Upper lobe of right lung (tissue), 1 donor: ENCODE results near the gene ZDHHC14. TPM values are rescaled to one million over a fixed set of nuclear protein-coding genes. Genes with fewer than 3 reads are reported as not detected.

Source experiments
- ATAC-seq: fragments of 200-7000 bp; cut with Tn5 transposase; one replicate; pipeline ENCODE4 v1.9.1; 2020; ENCODE audit warnings: mild to moderate bottlenecking, moderate library complexity
- DNase-seq: peaks from one replicate; pipeline ENCODE4 v3.0.0-alpha.2; 2020
- H3K27ac ChIP-seq: fragments of 200-600 bp; one replicate; pipeline ENCODE4 v1.8.0; 2022
- H3K27me3 ChIP-seq: fragments of 200-600 bp; one replicate; pipeline ENCODE4 v1.8.0; 2022; ENCODE audit warnings: mild to moderate bottlenecking
- H3K36me3 ChIP-seq: fragments of 200-600 bp; one replicate; pipeline ENCODE4 v1.8.0; 2022
- H3K4me1 ChIP-seq: fragments of 200-600 bp; one replicate; pipeline ENCODE4 v1.8.0; 2022
- H3K4me3 ChIP-seq: fragments of 200-600 bp; one replicate; pipeline ENCODE4 v1.8.0; 2022; ENCODE audit warnings: mild to moderate bottlenecking
- H3K9me3 ChIP-seq: fragments of 200-600 bp; one replicate; pipeline ENCODE4 v1.8.0; 2022
- intact Hi-C: fragments of 100-400 bp; cut with DNase I; formaldehyde crosslinking; loops from one replicate; pipeline ENCODE4 v1.11.0; 2022
- total RNA-seq: library from RNA; stranded (reverse); fragmentation: NEBNext Ultra II Directional; extraction: Animal tissue kit (Norgen Biotek cat#: 25700); gene quantifications from one replicate; pipeline ENCODE4 v1.2.1, GENCODE V29; 2021
- TF ChIP-seq, protein P1 (sequence below): fragments of 200-600 bp; IDR thresholded peaks from one replicate; pipeline ENCODE4 v1.8.0; 2022; ENCODE audit warnings: antibody characterized with exemption
- donor health status: DM: no; HTN: yes; CAD: no; lungs with severe emphysema.

The ZDHHC14 gene
- total RNA-seq, 1 donor from 2014 or later = 12.2 TPM

GRCh38 chr6:157709555-157709954 is 328.6 kb downstream of the ZDHHC14 start:
- TF ChIP-seq, protein P1, sequence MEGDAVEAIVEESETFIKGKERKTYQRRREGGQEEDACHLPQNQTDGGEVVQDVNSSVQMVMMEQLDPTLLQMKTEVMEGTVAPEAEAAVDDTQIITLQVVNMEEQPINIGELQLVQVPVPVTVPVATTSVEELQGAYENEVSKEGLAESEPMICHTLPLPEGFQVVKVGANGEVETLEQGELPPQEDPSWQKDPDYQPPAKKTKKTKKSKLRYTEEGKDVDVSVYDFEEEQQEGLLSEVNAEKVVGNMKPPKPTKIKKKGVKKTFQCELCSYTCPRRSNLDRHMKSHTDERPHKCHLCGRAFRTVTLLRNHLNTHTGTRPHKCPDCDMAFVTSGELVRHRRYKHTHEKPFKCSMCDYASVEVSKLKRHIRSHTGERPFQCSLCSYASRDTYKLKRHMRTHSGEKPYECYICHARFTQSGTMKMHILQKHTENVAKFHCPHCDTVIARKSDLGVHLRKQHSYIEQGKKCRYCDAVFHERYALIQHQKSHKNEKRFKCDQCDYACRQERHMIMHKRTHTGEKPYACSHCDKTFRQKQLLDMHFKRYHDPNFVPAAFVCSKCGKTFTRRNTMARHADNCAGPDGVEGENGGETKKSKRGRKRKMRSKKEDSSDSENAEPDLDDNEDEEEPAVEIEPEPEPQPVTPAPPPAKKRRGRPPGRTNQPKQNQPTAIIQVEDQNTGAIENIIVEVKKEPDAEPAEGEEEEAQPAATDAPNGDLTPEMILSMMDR = no peak
- intact Hi-C loops = no loop called here
- no peak overlapping the region for H3K4me3 ChIP-seq
- no peak overlapping the region for H3K27ac ChIP-seq
- H3K27me3 ChIP-seq = no peaks in the 10 kb centered on the region
- no peaks in the 10 kb centered on the region for H3K4me1 ChIP-seq
- DNase-seq = no peak
- no peak for ATAC-seq
- no peaks in the 10 kb centered on the region for H3K9me3 ChIP-seq
- no peaks in the 10 kb centered on the region for H3K36me3 ChIP-seq

DNA sequence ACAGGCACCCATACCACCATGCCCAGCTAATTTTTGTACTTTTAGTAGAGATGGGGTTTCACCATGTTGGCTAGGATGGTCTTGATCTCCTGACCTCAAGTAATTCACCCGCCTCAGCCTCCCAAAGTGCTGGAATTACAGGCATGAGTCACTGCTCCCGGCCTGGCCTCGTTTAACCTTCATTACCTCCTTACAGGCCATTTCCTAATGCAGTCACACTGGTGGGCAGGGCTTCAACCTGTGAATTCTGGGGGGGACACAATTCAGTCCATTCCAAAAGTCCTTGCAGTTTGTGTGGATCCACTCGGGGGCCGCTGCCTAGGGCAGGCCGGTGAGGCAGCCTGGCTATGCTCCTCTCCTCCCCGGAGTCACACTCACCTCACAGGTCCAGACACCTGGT is 329.6 kb downstream of the ZDHHC14 start:
- intact Hi-C loops = no loop called here
- H3K36me3 ChIP-seq = no peaks in the 10 kb centered on the region
- no peak overlapping the region for H3K27ac ChIP-seq
- no peaks in the 10 kb centered on the region for H3K4me1 ChIP-seq
- H3K4me3 ChIP-seq = no peak overlapping the region
- H3K9me3 ChIP-seq = no peaks in the 10 kb centered on the region
- no peaks in the 10 kb centered on the region for H3K27me3 ChIP-seq
- TF ChIP-seq, protein P1 = no peak
- DNase-seq (no peak), ATAC-seq (no peak)

DNA sequence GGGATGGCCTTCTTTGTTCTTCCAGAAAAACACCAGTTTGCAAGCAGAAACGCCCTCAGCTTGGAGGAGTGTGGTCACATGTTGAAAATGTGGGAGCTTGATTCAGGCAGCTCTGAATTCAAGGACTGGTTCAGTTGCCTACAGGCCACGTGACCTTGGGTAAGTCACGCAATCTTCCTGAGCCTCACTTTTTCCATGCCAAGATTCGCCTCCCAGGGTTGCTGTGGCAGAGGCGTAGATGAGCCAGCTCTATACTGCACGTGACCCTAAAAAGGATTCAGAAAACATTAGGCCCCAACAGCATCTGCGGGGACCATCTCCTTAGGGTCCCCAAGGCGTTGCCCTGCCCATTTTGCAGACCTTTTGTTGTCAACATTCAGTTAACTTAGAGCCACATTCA is 330.1 kb downstream of the ZDHHC14 start:
- DNase-seq (no peak), ATAC-seq (no peak)
- intact Hi-C loops = no loop called here
- no peaks in the 10 kb centered on the region for H3K9me3 ChIP-seq
- no peak overlapping the region for H3K4me3 ChIP-seq
- H3K36me3 ChIP-seq = no peaks in the 10 kb centered on the region
- no peak overlapping the region for H3K27ac ChIP-seq
- TF ChIP-seq, protein P1 = no peak
- no peaks in the 10 kb centered on the region for H3K4me1 ChIP-seq
- H3K27me3 ChIP-seq = no peaks in the 10 kb centered on the region

GRCh38 chr6:157712585-157713295 is 331.8 kb downstream of the ZDHHC14 start:
- TF ChIP-seq, protein P1 = no peak
- no peaks in the 10 kb centered on the region for H3K27me3 ChIP-seq
- H3K36me3 ChIP-seq = no peaks in the 10 kb centered on the region
- H3K4me3 ChIP-seq = no peak overlapping the region
- no peaks in the 10 kb centered on the region for H3K4me1 ChIP-seq
- no peaks in the 10 kb centered on the region for H3K9me3 ChIP-seq
- DNase-seq (no peak), ATAC-seq (no peak)
- intact Hi-C loops = no loop called here
- H3K27ac ChIP-seq = no peak overlapping the region

- Histone ChIP-seq H3K27me3 (no peaks in the 10 kb centered on the region), H3K27ac (no peak overlapping the region), H3K4me1 (no peaks in the 10 kb centered on the region), H3K4me3 (no peak overlapping the region), H3K9me3 (no peaks in the 10 kb centered on the region), H3K36me3 (no peaks in the 10 kb centered on the region)
- ATAC-seq (no peak), DNase-seq (no peak)
- intact Hi-C loops = no loop called here
- TF ChIP-seq, protein P1 = no peak
Observed at GRCh38 chr6:157713451-157714152, 332.6 kb downstream of the ZDHHC14 start.
